GM12873 (cell line): ENCODE measurements around the gene KCTD3.

Experiments
- CTCF ChIP-seq: IDR thresholded peaks from 2 replicates; pipeline ENCODE4 v1.5.1; 2012; ENCODE audit warnings: low read depth, mild to moderate bottlenecking, moderate library complexity, low read length, control low read depth; ENCODE audit not compliant: insufficient read depth; ENCODE audit errors: missing control alignments

The KCTD3 gene

GRCh38 chr1:215543191-215543606 is 23.9 kb upstream of the KCTD3 start:
- no peak for TF ChIP-seq CTCF

DNA sequence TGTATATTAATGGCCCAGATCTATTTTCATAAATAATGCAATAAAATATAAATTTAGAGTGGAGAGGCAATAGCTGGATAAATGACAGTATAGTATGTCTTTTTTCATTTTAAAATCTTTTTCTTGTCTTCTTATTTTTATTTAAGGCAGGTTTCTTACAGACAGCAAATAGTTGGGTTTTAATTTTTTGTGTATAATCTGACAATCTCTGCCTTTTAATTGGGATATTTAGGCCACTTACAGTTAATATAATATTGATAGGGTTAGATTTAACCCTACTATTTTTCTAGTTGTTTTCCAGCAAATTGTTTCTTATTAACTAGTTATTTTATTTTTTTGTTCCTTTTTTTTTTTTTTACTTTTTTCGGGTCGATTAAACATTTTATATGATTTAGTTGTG is 23.3 kb upstream of the KCTD3 start:
- no peak for TF ChIP-seq CTCF

- no peak for TF ChIP-seq CTCF
Observed at GRCh38 chr1:215544566-215544965, 22.5 kb upstream of the KCTD3 start.

DNA sequence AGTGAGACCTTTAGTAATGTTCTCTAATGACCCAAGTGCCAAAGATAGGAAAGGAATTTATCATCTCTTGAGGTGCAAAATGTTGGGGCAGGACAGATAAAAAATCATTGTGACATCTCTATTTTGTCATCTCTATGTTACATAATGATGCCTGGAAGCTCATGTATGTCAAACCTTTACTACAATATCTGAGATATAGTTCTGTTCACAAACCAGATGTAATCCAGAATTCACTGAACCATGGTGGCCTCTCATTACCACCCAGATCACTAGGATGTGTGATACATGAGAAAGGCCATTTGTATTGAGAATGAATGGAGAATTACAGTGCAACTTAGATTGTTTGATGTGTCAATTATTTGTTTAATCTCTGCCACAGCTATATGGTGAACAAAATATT is 22.0 kb upstream of the KCTD3 start:
- no peak for TF ChIP-seq CTCF

DNA sequence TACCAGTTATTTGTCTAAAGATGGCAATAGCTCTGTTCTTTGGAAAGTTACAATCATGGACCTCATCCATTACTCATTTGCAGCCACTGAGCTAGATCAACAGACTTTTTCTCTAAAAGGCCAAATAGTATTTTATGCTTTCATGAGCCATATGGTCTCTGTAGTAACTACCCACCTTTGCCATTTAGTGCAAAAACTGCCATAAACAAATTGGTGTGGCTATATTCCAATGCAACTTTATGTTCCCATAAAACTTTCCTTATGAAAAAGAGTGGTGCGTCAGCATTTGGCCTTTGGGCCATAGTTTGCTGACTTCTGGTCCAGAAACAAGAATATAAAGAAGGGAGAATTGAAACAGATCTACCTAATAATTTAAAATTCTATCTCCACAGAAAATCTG is 20.1 kb upstream of the KCTD3 start:
- TF ChIP-seq CTCF = no peak

DNA sequence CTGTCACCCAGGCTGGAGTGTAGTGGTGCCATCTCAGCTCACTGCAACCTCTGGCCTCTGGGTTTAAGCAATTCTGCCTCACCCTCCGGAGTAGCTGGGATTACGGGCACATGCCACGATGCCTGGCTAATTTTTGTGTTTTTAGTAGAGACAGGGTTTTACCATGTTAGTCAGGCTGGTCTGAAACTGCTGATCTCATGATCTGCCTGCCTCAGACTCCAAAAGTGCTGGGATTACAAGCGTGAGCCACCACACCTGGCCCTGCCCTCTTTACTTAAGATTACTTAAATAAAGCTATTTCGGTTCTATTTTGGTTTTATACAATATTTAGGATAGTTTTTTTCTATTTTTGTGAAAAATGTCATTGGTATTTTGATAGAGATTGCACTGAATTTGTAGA is 15.3 kb upstream of the KCTD3 start:
- no peak for TF ChIP-seq CTCF

GRCh38 chr1:215554865-215555264 is 12.2 kb upstream of the KCTD3 start:
- no peak for TF ChIP-seq CTCF

DNA sequence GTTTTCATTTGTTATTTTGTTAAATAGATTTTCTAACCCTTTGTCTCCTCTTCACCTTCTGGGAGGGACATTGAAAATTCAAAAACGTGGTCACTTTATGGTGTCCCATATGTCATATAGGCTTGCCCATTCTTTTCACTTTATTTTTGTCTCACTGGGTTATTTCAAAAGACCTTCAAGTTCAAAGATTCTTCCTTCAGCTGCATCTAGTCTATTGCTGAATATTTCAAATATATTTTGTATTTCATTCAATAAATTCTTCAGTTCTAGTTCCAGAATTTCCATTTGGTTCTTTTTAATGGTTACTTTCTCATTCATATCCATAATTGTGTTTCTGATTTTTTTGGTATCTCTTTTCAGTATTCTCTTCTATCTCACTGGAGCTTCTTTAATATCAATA is 11.6 kb upstream of the KCTD3 start:
- no peak for TF ChIP-seq CTCF
